Measurements from ENCODE around the gene GLB1L2.

GLB1L2 gene

GRCh38 chr11:134358165-134358855 lies 26.5 kb downstream of the GLB1L2 start:
- Histone ChIP-seq H3K27me3 (ENCODE audit: insufficient read depth, low read length, poor library complexity, severe bottlenecking) (no peaks in the 10 kb centered on the region), H3K79me2 (ENCODE audit: insufficient read depth, low read length) (no peaks in the 10 kb centered on the region), H3K9ac (ENCODE audit: low read depth, low read length, poor library complexity, severe bottlenecking) (no peak overlapping the region), H2AFZ (ENCODE audit: low read length) (no peak overlapping the region), H3K36me3 (ENCODE audit: insufficient read depth, low read length) (no peaks in the 10 kb centered on the region), H4K20me1 (ENCODE audit: insufficient read depth, low read length, poor library complexity, severe bottlenecking) (no peaks in the 10 kb centered on the region), H3K4me2 (ENCODE audit: low read depth, low read length, poor library complexity, severe bottlenecking) (no peak overlapping the region), H3K9me2 (replicated peaks; ENCODE audit: low read depth, low read length) (no peaks in the 10 kb centered on the region), H3K4me1 (ENCODE audit: insufficient read depth, low read length, poor library complexity, severe bottlenecking) (peaks cover 15% of the 10 kb centered on the region), H3K4me3 (ENCODE audit: low read length, poor library complexity, severe bottlenecking) (no peak overlapping the region), H3F3A (ENCODE audit: low read depth) (no peaks in the 10 kb centered on the region), H3K9me3 (ENCODE audit: insufficient read depth, low read depth, low read length) (no peaks in the 10 kb centered on the region)
- TF ChIP-seq, protein P1, sequence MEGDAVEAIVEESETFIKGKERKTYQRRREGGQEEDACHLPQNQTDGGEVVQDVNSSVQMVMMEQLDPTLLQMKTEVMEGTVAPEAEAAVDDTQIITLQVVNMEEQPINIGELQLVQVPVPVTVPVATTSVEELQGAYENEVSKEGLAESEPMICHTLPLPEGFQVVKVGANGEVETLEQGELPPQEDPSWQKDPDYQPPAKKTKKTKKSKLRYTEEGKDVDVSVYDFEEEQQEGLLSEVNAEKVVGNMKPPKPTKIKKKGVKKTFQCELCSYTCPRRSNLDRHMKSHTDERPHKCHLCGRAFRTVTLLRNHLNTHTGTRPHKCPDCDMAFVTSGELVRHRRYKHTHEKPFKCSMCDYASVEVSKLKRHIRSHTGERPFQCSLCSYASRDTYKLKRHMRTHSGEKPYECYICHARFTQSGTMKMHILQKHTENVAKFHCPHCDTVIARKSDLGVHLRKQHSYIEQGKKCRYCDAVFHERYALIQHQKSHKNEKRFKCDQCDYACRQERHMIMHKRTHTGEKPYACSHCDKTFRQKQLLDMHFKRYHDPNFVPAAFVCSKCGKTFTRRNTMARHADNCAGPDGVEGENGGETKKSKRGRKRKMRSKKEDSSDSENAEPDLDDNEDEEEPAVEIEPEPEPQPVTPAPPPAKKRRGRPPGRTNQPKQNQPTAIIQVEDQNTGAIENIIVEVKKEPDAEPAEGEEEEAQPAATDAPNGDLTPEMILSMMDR (conservative IDR thresholded peaks at IDR 0.05; ENCODE audit: low read length): no peak

- peak overlapping the region; percentile 45 for H3K9ac ChIP-seq (ENCODE audit: low read depth, low read length, poor library complexity, severe bottlenecking)
Observed at GRCh38 chr11:134358856-134359490, 27.2 kb downstream of the GLB1L2 start.

GRCh38 chr11:134359646-134360045 lies 27.9 kb downstream of the GLB1L2 start:
- peak overlapping the region; percentile 70 for H2AFZ ChIP-seq (ENCODE audit: low read length)
- H3K9me2 ChIP-seq (replicated peaks; ENCODE audit: low read depth, low read length): no peaks in the 10 kb centered on the region
- no peaks in the 10 kb centered on the region for H3K79me2 ChIP-seq (ENCODE audit: insufficient read depth, low read length)
- no peaks in the 10 kb centered on the region for H4K20me1 ChIP-seq (ENCODE audit: insufficient read depth, low read length, poor library complexity, severe bottlenecking)
- no peaks in the 10 kb centered on the region for H3F3A ChIP-seq (ENCODE audit: low read depth)
- TF ChIP-seq, protein P1 (conservative IDR thresholded peaks at IDR 0.05; ENCODE audit: low read length): no peak
- no peak for TF ChIP-seq EZH2phosphoT487 (IDR thresholded peaks at IDR 0.05; ENCODE audit: borderline replicate concordance)
- no peaks in the 10 kb centered on the region for H3K36me3 ChIP-seq (ENCODE audit: insufficient read depth, low read length)
- H3K27me3 ChIP-seq (ENCODE audit: insufficient read depth, low read length, poor library complexity, severe bottlenecking): no peaks in the 10 kb centered on the region
- H3K9me3 ChIP-seq (ENCODE audit: insufficient read depth, low read depth, low read length): no peaks in the 10 kb centered on the region
- peak overlapping the region; percentile 49 for H3K4me2 ChIP-seq (ENCODE audit: low read depth, low read length, poor library complexity, severe bottlenecking)
- peak overlapping the region; percentile 23 for H3K4me3 ChIP-seq (ENCODE audit: low read length, poor library complexity, severe bottlenecking)
- peak overlapping the region; percentile 45 for H3K9ac ChIP-seq (ENCODE audit: low read depth, low read length, poor library complexity, severe bottlenecking)
- peaks cover 17% of the 10 kb centered on the region for H3K4me1 ChIP-seq (ENCODE audit: insufficient read depth, low read length, poor library complexity, severe bottlenecking)

More at GRCh38 chr11:134358856-134359490, 27.2 kb downstream of the GLB1L2 start:
- H3F3A ChIP-seq (ENCODE audit: low read depth): no peaks in the 10 kb centered on the region
- no peaks in the 10 kb centered on the region for H4K20me1 ChIP-seq (ENCODE audit: insufficient read depth, low read length, poor library complexity, severe bottlenecking)
- H3K79me2 ChIP-seq (ENCODE audit: insufficient read depth, low read length): no peaks in the 10 kb centered on the region
- no peak overlapping the region for H3K4me3 ChIP-seq (ENCODE audit: low read length, poor library complexity, severe bottlenecking)
- H3K4me1 ChIP-seq (ENCODE audit: insufficient read depth, low read length, poor library complexity, severe bottlenecking): peaks cover 15% of the 10 kb centered on the region
- no peaks in the 10 kb centered on the region for H3K9me3 ChIP-seq (ENCODE audit: insufficient read depth, low read depth, low read length)
- H3K27me3 ChIP-seq (ENCODE audit: insufficient read depth, low read length, poor library complexity, severe bottlenecking): no peaks in the 10 kb centered on the region
- no peaks in the 10 kb centered on the region for H3K9me2 ChIP-seq (replicated peaks; ENCODE audit: low read depth, low read length)
- H3K36me3 ChIP-seq (ENCODE audit: insufficient read depth, low read length): no peaks in the 10 kb centered on the region
- H3K4me2 ChIP-seq (ENCODE audit: low read depth, low read length, poor library complexity, severe bottlenecking): peak overlapping the region; percentile 7
- TF ChIP-seq, protein P1 (conservative IDR thresholded peaks at IDR 0.05; ENCODE audit: low read length): no peak
- no peak for TF ChIP-seq EZH2phosphoT487 (IDR thresholded peaks at IDR 0.05; ENCODE audit: borderline replicate concordance)
- no peak overlapping the region for H2AFZ ChIP-seq (ENCODE audit: low read length)
